OCI-M1 (cell line): ENCODE results near the gene CABP2.
A peak's percentile ranks its signal among the peaks of the same experiment; 100 is the strongest.
"Not testable (repeated sequence)": the region's sequence is repeated elsewhere in the genome, so short reads cannot be mapped to it uniquely, and the experiment has no call there.

Experiments used
- DNase-seq: peaks from one replicate; lab custom pipeline; 2025; lab: John Stamatoyannopoulos, UW

Gene CABP2

DNA sequence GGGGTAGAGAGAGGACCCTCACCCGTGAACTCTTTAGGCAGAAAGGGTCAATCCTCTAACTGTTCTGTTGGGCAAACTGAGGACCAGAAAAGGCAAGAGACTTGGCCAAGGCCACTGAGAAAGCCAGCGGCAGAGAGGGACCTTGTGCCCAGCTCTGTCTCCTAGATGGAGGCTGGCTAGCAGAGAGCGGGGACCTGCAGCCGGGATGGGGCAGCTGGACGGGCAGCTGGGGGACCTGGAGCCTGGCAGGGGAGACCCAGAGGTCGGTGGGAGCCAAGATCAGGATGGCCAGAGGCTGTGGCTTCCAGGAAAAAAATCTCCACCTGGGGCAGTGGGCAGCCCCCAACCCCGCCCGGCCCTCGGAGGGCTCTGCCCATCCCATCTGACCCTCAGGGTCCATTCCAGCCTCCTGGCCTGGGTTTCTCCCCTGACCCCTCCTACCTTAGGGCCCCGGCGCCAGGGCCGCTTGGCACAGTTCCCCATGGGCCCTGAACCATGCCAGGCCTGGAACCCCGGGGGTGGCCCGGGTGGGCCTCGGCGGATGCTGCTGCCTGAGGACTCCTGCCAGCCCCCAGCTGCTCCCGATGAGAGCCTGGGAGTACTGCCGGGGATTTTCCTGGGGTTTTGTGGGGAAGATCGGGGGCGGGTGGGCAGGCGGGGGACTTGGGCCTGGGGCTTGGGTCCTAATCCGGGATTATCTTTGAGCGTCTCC lies at the start of gene CABP2:
Gene CABP2, minus strand, starts transcription at position 603 of the 712 bp plus-strand sequence. Its CDS starts 120 bp downstream, at position 483.
- DNase-seq = no peak

GRCh38 chr11:67572747-67573419 lies 49.6 kb upstream of the CABP2 start:
- DNase-seq = peak; percentile 76

- no peak for DNase-seq
Measured at GRCh38 chr11:67572305-67572704, 49.1 kb upstream of the CABP2 start.

- DNase-seq = peak; percentile 44
Measured at GRCh38 chr11:67571443-67571842, 48.2 kb upstream of the CABP2 start.

- DNase-seq = no peak
Measured at GRCh38 chr11:67564230-67564629, 41.0 kb upstream of the CABP2 start.

DNA sequence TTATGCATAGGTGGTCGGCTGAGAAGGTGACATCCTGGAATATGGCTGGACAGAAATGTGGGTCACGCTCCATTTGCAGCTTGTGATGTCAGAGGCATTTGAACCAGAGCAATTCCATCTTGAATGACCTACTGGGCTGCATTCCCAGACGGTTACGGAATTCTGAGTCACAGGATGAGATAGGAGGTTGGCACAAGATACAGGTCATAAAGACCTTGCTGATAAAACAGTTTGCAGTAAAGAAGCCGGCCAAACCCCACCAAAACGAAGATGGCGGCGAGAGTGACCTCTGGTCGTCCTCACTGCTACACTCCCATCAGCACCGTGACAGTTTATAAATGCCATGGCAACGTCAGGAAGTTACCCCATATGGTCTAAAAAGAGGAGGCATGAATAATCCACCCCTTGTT lies 40.5 kb upstream of the CABP2 start:
- not testable (repeated sequence) for DNase-seq

GRCh38 chr11:67562963-67563704 lies 39.9 kb upstream of the CABP2 start:
- no peak for DNase-seq

GRCh38 chr11:67561971-67562619 lies 38.8 kb upstream of the CABP2 start:
- DNase-seq = peak; percentile 54

DNA sequence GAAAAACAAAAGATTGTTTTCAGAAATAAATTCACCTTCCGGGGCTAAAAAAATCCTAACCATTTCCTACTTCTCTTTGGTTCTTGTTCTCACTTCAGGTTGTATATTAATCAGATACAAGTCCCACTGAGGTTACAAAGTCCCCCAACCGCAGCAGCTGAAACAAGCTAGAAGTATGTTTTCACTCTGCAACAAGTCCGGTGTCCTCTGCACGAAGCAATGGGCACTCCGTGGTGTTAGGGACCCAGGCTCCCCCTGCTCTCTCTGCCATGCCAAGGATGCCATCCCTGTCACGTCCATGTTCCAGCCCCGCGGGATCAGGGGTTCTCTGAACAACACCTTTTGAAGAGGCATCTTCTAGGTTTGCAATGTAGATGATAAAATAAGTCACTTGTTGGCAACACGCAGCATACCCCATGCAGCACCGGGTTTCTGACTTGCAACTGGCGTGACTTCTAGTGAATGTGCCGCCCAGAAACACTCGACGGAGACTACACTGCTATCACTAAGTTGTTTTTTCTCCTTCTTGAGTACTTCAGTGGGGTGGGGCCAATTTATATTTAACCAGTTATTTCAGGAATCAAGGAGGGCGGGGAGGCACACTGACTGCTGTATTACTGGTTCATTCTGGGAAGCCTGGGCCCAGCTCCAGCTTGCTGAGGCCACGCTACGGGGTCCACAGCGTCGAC lies 35.0 kb upstream of the CABP2 start:
- no peak for DNase-seq

DNA sequence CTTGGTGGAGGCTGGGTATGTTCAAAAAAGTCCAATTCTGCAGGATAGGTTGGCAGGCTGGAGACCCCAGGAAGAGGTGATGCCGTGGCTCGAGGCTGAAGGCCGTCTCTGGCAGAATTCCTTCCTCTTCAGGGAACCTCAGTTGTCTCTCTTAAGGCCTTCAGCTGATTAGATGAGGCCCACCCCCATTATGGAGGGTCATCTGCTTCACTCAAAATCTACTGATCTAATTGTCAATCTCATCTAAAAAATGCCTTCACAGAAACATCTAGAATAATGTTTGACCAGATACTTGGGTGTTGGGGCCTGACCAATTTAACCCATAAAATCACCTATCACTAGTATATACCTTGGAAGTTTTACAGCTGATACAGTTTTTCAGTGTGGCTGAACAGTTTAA lies 33.0 kb upstream of the CABP2 start:
- DNase-seq = no peak

DNA sequence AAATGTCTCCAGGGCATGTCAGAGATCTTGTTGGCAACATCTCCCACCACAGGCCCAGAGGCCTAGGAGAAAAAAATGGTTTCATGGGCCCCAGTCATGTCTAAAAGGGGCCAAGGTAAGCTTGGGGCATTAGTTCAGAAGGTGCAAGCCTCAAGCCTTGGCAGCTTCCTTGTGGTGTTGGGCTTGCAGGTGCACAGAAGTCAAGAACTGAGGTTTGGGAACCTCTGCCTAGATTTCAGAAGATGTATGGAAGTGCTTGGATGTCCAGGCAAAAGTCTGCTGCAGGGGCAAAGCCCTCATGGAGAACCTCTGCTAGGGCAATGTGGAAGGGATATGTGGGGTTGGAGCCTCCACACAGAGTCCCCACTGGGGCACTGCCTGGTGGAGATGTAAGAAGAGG lies 28.5 kb upstream of the CABP2 start:
- DNase-seq = not testable (repeated sequence)

GRCh38 chr11:67551127-67551526 lies 27.9 kb upstream of the CABP2 start:
- no peak for DNase-seq

DNA sequence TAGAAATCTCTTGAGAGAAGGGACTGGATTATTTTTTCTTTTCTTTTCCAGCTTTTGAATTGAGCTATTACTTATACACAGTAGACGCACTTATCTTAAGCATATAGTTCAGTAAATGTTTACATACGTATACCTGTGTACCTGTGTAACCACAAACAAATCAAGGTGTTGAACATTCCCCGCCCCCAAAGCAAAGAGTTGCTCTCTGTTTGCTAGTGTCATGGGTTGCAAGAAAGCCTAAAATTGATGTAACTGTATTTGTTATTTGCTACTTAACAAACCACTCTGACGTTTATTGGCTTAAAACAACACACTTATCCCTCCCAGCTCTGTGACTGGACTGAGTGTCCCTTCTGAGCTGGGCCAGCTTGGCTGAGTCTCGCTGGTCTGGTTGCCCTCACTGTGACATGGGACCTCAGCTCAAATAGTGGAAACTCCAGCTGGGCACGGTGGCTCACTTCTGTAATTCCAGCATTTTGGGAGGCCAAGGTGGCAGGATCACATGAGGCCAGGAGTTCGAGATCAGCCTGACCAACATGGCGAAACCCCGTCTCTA lies 25.4 kb upstream of the CABP2 start:
- DNase-seq = no peak

GRCh38 chr11:67548112-67548511 lies 24.9 kb upstream of the CABP2 start:
- DNase-seq = not testable (repeated sequence)

GRCh38 chr11:67545280-67545679 lies 22.0 kb upstream of the CABP2 start:
- peak; percentile 71 for DNase-seq

DNA sequence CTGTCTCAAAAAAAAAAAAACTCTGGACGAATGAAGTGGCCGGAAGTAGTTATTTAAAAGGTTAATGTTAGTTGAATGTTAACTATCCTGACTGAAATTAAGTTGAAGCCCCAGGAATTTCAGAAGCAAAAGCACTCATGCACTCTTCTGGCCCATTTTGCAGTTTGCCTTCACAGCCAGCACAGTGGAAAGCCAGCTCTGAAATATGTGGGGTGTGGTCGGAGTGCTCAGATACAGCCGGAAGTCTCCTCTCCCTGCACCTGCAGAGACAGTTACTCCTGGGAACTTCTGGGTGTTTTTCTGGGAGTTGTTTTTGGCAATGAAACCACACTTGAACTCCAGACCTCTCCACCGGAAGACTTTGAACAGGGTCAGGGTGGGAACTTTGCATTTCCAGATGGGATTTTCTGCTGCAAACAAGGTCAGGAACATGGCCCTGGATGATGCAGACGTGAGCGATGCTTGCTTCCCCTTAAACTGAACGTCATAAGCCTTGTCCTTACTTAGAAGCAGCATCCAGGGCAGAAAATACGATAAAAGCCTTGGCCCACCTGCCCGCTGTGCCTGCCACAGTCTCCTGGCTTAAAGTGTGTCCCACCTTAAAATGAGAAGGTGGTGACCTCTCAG lies 21.5 kb upstream of the CABP2 start:
- no peak for DNase-seq

GRCh38 chr11:67543585-67543984 lies 20.3 kb upstream of the CABP2 start:
- DNase-seq = no peak

DNA sequence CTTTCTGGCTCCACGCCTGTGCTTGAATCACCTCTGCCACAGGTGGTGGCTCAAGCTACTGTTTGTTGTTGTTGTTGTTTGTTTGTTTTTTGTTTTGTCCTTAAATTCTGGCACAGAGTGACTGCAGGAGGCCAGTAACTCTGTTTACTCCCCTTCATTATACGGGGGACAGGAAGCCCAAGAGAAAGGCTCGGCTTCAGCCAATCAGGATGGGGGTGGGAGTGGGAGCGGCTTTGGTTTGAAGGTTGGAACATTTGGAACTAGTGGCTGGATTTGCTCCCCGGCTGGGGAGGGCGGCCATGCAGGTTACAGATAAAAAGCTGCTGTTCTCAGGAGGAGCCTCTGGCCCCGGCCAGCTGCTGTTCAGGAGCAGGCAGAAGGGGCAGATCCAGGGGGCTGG lies 19.7 kb upstream of the CABP2 start:
- DNase-seq = no peak

- no peak for DNase-seq
Measured at GRCh38 chr11:67542169-67542568, 18.9 kb upstream of the CABP2 start.

- DNase-seq = no peak
Measured at GRCh38 chr11:67541198-67541597, 18.0 kb upstream of the CABP2 start.

DNA sequence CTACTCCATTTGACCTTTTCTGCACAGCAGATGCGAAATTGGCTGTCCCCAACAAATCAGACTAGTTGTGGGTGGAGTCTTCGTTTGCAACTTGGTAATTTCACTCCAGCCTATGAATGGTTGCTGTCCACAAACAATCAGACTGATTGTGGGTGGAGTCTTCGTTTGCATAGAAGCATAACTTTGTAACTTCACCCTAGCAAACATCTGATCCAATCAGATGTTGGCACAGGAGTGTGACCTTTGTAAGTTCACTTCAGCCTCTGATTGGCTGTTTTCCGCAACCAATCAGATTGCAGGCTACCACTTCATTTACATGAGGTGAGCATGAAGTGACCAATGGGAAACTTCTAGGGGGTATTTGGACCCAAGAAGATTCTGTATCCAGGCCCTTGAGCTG lies 16.3 kb upstream of the CABP2 start:
- peak; percentile 19 for DNase-seq
